ENCODE data around the gene SHISA7.

Gene SHISA7

GRCh38 chr19:55432241-55432959 is 10.7 kb downstream of the SHISA7 start:
- TF ChIP-seq MAX (IDR thresholded peaks at IDR 0.05; ENCODE audit: low read depth, low read length) (no peak), POLR2A (IDR thresholded peaks at IDR 0.05; ENCODE audit: extremely low read depth, insufficient read length) (no peak), MYC (IDR thresholded peaks at IDR 0.05; ENCODE audit: low read depth, low read length) (no peak), CTCF (IDR thresholded peaks at IDR 0.05; ENCODE audit: low read depth, low read length) (no peak)
- no peak for DNase-seq (ENCODE audit: low read depth)
- H3K4me3 ChIP-seq (ENCODE audit: low read depth, low read length) = no peak overlapping the region

- DNase-seq (ENCODE audit: low read depth) = no peak
- no peak overlapping the region for H3K4me3 ChIP-seq (ENCODE audit: low read depth, low read length)
- no peak for TF ChIP-seq POLR2A (IDR thresholded peaks at IDR 0.05; ENCODE audit: extremely low read depth, insufficient read length)
- TF ChIP-seq MYC (IDR thresholded peaks at IDR 0.05; ENCODE audit: low read depth, low read length) = no peak
- TF ChIP-seq CTCF (IDR thresholded peaks at IDR 0.05; ENCODE audit: low read depth, low read length) = no peak
- TF ChIP-seq MAX (IDR thresholded peaks at IDR 0.05; ENCODE audit: low read depth, low read length) = no peak
These were observed 11.9 kb downstream of the SHISA7 start for GRCh38 chr19:55431183-55431582.

GRCh38 chr19:55426042-55426441 is 17.1 kb downstream of the SHISA7 start:
- TF ChIP-seq MAX (IDR thresholded peaks at IDR 0.05; ENCODE audit: low read depth, low read length) = no peak
- TF ChIP-seq CTCF (IDR thresholded peaks at IDR 0.05; ENCODE audit: low read depth, low read length) = no peak
- TF ChIP-seq POLR2A (IDR thresholded peaks at IDR 0.05; ENCODE audit: extremely low read depth, insufficient read length) = no peak
- TF ChIP-seq MYC (IDR thresholded peaks at IDR 0.05; ENCODE audit: low read depth, low read length) = no peak
- H3K4me3 ChIP-seq (ENCODE audit: low read depth, low read length) = no peak overlapping the region

GRCh38 chr19:55424518-55424917 is 18.6 kb downstream of the SHISA7 start:
- TF ChIP-seq POLR2A (IDR thresholded peaks at IDR 0.05; ENCODE audit: extremely low read depth, insufficient read length) (no peak), MAX (IDR thresholded peaks at IDR 0.05; ENCODE audit: low read depth, low read length) (no peak), MYC (IDR thresholded peaks at IDR 0.05; ENCODE audit: low read depth, low read length) (no peak), CTCF (IDR thresholded peaks at IDR 0.05; ENCODE audit: low read depth, low read length) (no peak)
- no peak overlapping the region for H3K4me3 ChIP-seq (ENCODE audit: low read depth, low read length)
- no peak for DNase-seq (ENCODE audit: low read depth)

More at GRCh38 chr19:55426042-55426441, 17.1 kb downstream of the SHISA7 start:
- DNase-seq (ENCODE audit: low read depth) = no peak

- no peak for DNase-seq (ENCODE audit: low read depth)
- no peak for TF ChIP-seq POLR2A (IDR thresholded peaks at IDR 0.05; ENCODE audit: extremely low read depth, insufficient read length)
- TF ChIP-seq MYC (IDR thresholded peaks at IDR 0.05; ENCODE audit: low read depth, low read length) = no peak
- TF ChIP-seq MAX (IDR thresholded peaks at IDR 0.05; ENCODE audit: low read depth, low read length) = no peak
- TF ChIP-seq CTCF (IDR thresholded peaks at IDR 0.05; ENCODE audit: low read depth, low read length) = no peak
- no peak overlapping the region for H3K4me3 ChIP-seq (ENCODE audit: low read depth, low read length)
These were observed 19.7 kb downstream of the SHISA7 start for GRCh38 chr19:55423225-55424005.
